ENCODE data around the gene PRKCZ.

- no peak for TF ChIP-seq CTCF (conservative IDR thresholded peaks at IDR 0.05; ENCODE audit: low read depth, low read length)
- no peak for TF ChIP-seq POLR2A (IDR thresholded peaks at IDR 0.05; ENCODE audit: low read depth, low read length)
- TF ChIP-seq SMC3 (IDR thresholded peaks at IDR 0.05; ENCODE audit: low read depth, low read length), result no peak
Observed at GRCh38 chr1:2157856-2158255, 107.6 kb downstream of the PRKCZ start.
